Fibroblast of mammary gland (primary cell): Measurements from ENCODE around the gene THAP4.

ENCODE experiments used
- DNase-seq: peaks from one replicate; pipeline ENCODE4 v3.0.0-alpha.2; 2010; ENCODE audit warnings: low read depth
- H3K4me3 ChIP-seq: 2 replicates; pipeline ENCODE4 v1.5.1; 2011; ENCODE audit warnings: low read depth, mild to moderate bottlenecking, low read length, moderate library complexity; ENCODE audit not compliant: control insufficient read depth
- CTCF ChIP-seq: conservative IDR thresholded peaks from 2 replicates; pipeline ENCODE4 v1.5.1; 2011; ENCODE audit warnings: low read depth, low read length, inconsistent platforms; ENCODE audit not compliant: control insufficient read depth, insufficient read depth

Gene THAP4

DNA sequence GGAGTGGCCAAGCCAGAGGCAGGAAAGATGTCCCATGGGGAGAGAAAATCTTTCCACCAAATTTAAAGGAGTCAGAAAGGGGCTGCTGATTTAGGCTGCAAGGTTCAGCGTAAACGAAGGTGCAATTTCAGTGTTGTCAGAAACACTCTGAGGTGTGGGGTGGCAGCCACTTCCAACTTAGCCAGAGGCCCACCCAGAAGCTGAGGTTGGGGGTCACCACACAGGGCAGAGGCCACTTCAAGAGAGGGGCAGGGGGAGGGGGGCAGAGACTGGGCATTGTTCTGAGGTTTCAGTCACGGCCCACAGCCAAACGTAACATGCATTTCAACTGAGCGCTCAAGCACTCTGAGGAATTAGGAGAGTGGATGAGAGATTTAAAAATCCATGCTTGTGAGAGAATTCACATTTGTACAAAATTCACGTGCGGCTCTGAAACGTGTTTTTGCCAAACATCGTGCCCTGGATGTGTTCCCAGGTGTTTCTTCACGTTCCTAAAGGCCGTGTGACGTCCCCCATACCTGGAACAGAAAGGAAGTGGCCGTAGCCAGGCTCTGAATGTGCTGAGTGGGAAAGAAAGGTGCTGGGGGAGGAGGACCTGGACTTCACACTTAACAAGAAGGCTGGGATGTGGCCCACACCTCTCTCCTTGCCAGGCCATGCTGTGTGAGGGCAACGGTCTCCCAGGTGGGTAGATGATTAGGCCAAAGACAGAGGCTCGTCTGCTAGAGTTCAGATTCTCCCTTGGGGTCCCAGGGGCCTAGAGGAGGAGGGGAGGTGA is 97.9 kb downstream of the THAP4 start:
- no peak for DNase-seq
- H3K4me3 ChIP-seq = no peak overlapping the region
- TF ChIP-seq CTCF = no peak

GRCh38 chr2:241535871-241536655 is 100.9 kb downstream of the THAP4 start:
- DNase-seq = no peak
- no peak for TF ChIP-seq CTCF
- H3K4me3 ChIP-seq = no peak overlapping the region

DNA sequence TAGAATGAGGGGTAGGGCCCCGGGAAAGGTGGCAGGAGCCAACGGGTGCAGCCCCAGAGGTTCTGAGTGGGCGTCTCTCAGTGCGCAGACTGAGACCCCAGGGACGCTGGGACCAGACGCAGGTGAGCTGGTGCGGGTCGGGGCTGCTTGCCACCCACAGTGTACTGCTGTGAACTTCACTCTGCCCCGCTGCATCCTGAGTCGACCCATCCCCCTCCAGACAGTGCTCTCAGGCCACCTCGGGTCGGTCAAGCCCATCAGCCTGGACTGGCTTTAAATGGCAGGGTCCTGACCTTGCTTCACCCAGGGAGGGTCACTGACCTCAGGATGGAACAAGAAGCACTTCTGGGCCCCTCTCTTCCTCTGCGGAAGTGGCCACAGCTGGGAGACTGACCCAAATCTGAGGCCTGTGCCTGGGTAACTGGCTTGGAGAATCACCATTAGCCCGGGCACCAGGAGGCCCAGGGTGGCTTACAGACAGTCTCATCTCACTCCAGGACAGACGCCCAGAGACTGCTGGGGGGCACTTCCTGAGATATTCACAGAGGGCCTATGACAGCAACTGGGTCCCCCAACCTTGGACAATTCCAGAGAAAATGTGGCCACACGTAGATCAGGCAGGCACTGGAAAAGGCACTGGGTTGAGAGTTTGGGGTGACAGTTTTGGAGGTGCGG is 102.1 kb downstream of the THAP4 start:
- TF ChIP-seq CTCF = no peak
- no peak for DNase-seq
- no peak overlapping the region for H3K4me3 ChIP-seq
